NCI-H2196 (cell line): ENCODE data around the gene KRTAP5-5.
"Not testable (repeated sequence)": the region's sequence is repeated elsewhere in the genome, so short reads cannot be mapped to it uniquely, and the experiment has no call there.

ENCODE experiments used
- DNase-seq: peaks from one replicate; lab custom pipeline; 2025; ENCODE audit not compliant: unreplicated experiment; lab: John Stamatoyannopoulos, UW

The KRTAP5-5 gene, protein sequence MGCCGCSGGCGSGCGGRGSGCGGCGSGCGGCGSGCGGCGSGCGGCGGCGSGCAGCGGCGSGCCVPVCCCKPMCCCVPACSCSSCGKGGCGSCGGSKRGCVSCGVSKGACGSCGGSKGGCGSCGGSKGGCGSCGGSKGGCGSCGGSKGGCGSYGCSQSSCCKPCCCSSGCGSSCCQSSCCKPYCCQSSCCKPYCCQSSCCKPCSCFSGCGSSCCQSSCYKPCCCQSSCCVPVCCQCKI

DNA sequence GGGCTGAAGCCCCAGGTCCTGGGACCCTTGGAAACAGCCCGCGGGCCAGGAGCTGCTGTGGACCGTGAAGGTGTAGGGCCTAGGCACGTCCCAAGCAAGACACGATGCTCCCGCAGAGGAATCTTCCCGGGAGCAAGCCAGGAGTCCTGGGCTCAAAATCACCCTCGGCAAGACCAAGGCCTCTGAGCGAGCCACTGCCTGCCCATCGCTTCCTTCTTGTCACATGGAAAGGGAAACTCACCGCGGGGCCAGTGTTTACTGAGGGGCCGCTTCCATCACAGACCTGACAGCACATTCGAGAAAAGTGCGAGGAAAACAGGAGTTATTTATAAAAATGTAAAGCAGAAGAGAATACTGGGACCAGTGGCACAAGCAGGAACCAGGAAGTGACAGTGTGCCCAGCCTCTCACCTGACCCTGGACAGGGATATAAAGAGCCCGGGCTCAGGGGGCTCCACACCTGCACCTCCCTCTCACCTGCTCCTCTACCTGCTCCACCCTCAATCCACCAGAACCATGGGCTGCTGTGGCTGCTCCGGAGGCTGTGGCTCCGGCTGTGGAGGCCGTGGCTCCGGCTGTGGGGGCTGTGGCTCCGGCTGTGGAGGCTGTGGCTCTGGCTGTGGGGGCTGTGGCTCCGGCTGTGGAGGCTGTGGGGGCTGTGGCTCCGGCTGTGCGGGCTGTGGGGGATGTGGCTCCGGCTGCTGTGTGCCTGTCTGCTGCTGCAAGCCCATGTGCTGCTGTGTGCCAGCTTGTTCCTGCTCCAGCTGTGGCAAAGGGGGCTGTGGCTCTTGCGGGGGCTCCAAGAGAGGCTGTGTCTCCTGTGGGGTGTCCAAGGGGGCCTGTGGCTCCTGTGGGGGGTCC lies at the start of gene KRTAP5-5:
TSS of gene KRTAP5-5 (plus strand) at position 450 of the 860 bp plus-strand sequence. CDS start at position 516, 66 bp downstream.
- DNase-seq, result no peak

DNA sequence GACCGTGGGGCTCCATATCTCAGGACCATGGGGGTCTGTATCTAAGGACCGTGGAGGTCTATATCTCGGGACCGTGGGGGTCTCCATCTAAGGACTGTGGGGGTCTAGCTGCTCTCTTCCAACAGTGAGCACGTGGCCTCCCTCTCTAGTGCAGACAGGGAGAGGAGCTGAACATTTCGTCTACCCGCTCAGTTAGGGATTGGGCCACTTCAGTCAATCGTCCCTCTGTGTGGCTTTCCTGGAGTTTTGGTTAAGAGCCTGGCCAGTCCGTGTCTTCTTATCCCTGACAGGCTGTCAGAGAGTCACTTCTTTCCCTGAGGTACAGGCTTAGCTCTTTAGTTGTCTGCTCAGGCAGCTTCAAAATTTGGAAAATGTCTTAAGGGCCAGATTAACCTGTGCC lies 47.6 kb upstream of the KRTAP5-5 start:
- DNase-seq, result no peak

DNA sequence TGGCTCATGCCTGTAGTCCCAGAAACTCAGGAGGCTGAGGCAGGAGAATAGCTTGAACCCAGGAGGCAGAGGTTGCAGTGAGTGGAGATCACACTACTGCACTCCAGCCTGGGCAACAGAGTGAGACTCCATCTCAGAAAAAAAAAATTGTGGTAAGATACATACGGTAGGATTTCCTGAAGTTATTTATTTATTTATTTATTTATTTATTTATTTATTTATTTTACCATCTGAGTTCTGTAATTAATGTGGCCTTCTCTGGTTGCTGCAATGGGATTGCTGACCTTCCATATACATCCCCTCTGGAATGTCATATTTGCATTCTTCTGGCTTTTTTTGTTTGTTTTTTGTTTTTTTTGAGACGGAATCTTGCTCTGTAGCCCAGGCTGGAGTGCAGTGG lies 46.7 kb upstream of the KRTAP5-5 start:
- not testable (repeated sequence) for DNase-seq

DNA sequence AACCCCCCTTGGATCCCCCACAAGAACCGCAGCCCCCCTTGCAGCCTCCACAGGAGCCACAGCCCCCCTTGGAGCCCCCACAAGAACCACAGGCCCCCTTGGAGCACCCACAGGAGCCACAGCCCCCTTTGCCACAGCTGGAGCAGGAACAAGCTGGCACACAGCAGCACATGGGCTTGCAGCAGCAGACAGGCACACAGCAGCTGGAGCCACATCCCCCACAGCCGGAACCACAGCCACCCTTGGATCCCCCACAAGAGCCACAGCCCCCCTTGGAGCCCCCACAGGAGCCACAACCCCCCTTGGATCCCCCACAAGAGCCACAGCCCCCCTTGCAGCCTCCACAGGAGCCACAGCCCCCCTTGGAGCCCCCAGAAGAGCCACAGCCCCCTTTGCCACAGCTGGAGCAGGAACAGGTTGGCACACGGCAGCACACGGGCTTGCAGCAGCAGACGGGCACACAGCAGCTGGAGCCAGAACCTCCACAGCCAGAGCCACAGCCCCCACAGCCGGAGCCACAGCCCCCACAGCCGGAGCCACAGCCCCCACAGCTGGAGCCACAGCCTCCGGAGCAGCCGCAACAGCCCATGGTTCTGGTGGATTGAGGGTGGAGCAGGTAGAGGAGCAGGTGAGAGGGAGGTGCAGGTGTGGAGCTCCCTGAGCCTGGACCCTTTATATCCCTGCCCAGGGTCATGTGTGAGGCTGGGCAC lies 44.8 kb upstream of the KRTAP5-5 start, which contains the start of gene KRTAP5-1:
TSS of gene KRTAP5-1 (minus strand) at position 623 of the 710 bp plus-strand sequence. CDS start at position 589, 34 bp downstream.
- not testable (repeated sequence) for DNase-seq

DNA sequence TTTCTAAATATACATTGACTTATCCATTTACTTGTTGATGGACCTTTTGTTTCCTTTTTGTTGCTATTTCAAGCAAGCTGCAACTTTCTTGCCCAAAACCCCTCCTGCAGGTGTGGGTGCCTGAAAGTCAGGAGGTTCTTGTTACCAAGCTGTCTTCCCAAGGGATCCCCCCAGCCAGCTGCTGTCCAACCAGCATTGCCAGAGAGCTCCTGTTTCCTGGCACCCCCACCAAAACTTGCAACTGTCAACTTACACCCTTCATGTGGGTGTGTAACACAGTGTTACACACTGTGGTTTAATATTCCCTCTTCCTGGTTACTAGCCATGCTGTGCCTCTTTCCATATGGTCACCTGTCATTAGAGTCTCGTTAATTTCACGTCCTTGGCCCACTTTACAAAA lies 42.9 kb upstream of the KRTAP5-5 start:
- DNase-seq, result no peak

DNA sequence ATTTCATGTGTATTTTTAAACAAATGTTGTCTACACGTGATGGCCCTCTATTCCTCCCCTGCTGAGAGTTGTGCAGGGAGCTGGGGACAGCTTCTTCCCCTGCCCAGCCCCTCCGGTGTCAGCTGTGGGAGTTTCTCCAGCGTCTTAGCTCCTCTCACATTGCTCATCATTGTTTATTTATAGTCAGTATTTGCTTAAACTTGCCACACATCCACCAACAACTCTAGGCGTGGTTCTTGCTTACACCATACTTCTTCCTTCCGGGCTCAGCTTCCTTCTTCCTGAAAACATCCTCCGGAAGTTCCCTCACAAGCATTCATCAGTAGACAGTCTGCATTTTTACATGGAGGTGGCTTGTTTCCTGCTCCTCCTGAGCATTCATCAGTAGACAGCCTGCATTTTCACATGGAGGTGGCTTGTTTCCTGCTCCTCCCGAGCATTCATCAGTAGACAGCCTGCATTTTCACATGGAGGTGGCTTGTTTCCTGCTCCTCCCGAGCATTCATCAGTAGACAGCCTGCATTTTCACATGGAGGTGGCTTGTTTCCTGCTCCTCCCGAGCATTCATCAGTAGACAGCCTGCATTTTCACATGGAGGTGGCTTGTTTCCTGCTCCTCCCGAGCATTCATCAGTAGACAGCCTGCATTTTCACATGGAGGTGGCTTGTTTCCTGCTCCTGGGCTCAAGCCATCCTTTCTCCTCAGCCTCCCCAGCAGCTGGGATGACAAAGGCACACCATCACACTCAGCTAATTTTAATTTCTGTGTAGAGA lies 40.2 kb upstream of the KRTAP5-5 start:
- not testable (repeated sequence) for DNase-seq

DNA sequence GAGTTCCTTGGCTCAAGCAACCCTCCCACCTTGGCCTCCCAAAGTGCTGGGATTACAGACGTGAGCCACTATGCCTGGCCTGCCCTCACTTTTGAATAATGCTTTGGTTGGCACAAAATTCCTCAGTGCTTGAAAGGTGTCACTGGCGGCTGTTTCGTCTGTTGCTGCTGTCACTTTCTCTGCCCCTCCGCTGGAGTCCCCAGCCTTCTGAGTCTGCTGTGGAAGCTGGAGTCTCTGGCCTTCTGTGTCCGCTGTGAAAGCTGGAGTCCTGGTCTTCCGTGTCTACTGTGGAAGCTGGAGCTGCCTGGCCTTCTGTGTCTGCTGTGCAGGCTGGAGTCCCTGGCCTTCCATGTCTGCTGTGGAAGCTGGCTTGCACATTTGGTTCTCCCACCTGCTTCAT lies 39.6 kb upstream of the KRTAP5-5 start:
- DNase-seq, result no peak

DNA sequence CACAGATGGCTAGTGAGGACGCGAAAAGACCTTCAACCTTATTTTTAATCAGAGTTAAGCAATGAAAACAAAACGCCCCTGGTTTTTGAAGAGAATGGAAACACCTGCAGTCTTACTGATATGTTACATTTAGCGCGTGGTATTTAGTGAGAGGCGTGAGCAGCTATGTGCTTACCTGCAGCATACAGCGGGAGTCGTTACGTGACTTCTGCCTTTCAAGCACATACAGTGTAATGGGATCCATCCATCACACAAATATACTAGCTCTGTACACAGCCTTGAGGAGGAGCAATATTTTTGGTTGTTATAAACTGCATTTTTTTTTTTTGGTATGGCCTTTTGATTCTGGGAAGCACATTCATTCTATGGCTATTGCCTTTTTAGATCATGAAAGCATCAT lies 36.9 kb upstream of the KRTAP5-5 start:
- DNase-seq, result no peak

DNA sequence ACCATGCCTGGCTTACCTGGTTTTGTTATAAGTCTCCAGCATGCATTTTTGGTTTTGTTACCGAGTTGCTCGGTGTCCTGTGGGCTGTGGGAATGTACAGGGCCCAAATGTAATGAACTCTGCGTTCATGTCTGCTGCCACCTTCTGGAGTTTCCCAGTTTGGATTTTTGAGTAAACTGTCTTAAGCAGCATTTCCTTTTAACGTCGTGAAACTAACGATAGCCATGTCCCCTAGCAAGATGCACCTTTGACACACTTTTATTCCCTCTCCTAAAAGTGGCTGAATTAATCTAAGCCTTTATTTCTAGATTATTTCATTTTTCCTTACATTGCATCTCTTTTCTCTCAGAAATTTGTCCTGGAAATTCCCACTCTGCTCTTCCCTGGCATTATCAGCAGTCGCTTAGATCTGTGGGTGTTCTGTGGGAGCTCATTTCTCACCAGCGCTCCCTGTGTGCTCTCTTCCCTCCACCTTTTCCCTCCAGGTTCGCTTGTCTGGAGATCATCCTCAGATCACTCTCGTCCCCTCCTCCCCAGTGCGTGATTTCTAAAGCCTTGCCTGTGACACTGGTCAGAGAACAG lies 33.5 kb upstream of the KRTAP5-5 start:
- DNase-seq, result not testable (repeated sequence)

DNA sequence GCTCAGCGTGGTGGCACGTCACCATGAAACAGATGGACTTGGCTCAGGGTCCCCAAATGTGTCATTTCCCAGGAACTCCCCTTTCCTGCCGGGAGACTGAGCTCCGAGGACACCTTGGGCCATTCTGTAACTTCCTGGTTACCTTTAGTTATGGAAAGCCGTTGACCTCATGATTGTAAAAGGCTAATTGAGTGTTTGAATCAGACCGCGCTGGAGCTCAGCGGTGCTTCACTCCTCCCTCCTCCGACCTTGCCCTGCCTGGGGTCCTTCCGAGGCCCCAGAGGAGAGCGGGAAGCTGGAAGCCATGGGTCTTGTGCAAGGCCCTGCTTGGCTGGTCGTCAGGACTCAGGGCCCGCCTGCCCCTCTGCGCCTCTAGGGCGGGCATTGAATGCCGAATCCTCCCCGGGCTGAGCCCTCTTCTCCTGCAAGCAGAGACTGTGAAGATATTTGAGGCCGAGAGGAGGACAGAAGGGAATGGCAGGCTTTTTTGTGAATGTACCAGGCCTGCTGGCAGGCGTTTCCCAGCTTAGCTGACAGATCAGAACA lies 32.9 kb upstream of the KRTAP5-5 start:
- DNase-seq, result not testable (repeated sequence)

DNA sequence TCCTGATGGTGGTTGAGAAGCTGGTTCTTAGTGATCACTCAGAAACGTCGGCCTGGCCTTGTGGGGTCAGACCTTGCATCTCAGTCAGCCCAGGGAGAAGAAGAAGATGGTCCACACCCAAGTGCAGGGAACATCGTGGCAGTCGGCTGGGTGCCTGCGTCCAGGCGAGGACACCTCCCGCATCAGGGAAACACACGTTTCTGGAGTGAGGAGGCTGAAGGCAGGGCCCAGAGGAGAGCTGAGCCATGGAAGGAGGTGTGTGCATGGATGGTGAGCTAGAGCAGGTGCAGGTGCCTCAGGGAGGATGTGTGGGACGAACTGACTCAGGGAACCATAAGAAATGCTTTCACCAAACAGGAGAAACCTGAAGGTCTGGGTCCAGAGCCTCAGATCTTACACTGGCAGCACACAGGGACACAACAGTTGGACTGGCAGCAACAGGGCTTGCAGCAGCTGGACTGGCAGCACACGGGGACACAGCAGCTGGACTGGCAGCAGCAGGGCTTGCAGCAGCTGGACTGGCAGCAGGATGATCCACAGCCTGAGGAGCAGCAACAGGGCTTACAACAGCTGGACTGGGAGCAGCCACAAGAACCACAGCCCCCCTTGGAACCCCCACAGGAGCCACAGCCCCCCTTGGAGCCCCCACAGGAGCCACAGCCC lies 32.1 kb upstream of the KRTAP5-5 start:
- no peak for DNase-seq

DNA sequence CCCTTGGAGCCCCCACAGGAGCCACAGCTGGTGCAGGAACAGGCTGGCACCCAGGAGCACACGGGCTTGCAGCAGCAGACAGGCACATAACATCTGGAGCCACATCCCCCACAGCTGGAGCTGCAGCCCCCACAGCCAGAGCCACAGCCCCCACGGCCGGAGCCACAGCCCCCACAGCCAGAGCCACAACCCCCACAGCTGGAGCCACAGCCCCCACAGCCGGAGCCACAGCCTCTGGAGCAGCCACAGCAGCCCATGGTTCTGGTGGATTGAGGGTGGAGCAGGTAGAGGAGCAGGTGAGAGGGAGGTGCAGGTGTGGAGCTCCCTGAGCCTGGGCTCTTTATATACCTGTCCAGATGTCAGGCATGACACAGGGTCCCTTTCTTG lies 31.6 kb upstream of the KRTAP5-5 start, which contains the start of gene KRTAP5-2:
TSS of gene KRTAP5-2 (minus strand) at position 301 of the 387 bp plus-strand sequence. CDS start at position 257, 44 bp downstream.
- no peak for DNase-seq

DNA sequence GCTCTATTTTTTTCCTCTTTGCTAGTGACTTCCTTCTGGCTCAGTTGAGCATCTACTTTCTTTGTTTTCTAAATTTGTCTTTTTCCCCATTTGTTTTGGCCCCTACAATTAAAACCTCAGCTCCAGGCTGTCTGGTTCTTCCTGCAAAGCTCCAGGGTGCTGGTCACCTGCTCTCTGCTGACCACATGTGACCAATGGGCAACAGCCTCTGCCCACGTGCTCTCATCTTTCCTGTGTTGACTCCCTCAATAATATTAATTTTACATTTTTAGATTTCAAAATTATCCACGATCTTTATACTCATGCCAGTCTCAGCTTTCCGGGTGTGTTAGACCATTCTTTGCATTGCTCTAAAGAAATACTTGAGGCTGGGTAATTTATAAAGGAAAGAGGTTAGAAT lies 31.2 kb upstream of the KRTAP5-5 start:
- not testable (repeated sequence) for DNase-seq

DNA sequence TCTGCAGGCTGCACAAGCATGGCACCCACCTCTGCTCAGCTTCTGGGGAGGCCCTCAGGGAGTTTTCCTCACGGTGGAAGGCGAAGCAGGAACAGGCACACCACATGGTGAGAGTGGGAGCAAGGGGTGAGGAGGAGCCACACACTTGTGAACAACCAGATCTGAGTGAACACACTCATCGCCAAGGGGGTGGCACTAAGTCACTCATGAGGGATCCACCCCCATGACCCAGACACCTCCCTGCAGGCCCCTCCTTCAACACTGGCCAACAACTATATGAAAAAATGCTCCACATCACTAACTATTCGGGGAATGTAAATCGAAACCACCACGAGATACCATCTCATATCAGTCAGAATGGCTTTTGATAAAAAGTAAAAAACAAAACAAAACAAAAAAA lies 30.8 kb upstream of the KRTAP5-5 start:
- no peak for DNase-seq

DNA sequence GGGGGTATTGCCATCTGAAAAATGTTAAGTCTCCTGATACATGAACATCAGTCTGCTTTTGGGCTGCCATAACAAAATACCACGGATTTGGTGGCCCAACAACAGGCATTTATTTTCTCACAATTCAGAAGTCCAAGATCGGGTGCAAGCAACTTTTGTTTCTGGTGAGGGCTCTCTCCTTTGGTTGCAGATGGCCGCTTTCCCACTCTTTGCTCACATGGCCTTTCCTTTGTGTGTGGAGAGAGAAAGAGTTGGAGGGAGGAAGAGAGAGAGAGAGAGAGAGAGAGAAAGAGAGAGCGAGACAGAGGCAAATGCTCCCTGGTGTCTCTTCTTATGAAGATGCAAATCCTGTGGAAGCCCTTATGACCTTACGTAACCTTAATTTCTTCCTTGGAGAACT lies 28.9 kb upstream of the KRTAP5-5 start:
- DNase-seq, result no peak

DNA sequence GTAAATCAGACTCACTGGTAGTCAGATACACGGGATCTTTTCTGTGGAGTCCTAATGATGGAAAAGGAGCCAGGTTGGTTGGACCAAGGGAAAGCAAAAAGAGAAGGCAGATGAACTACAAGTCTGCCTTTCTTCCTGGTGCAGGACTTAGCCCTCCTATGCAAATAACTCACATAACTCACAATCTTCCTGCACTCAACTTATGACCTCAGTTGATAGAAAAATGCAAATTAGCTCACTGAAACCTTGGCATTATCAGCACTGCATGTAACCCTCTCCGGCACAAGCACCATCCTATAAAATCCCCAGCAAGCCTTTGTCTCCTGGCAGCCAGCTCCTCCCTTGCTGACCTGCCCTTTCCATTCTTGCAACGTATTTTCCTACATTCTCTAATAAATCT lies 27.9 kb upstream of the KRTAP5-5 start:
- not testable (repeated sequence) for DNase-seq

DNA sequence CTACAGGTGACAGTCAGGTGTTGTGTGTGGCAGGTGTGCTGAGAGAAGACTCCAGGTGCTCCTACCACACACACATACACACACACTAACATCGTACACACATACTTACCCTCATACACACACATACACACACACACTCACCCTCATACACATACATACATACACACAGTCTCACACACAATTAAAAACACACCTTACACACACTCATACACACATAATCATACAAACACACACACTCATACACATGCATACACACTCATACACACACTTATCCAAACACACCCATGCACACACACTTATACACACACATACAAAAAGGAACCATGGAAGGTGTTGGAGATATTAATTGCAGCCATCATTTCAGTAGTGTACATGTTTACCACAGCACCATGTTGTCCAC lies 25.9 kb upstream of the KRTAP5-5 start:
- DNase-seq, result no peak

DNA sequence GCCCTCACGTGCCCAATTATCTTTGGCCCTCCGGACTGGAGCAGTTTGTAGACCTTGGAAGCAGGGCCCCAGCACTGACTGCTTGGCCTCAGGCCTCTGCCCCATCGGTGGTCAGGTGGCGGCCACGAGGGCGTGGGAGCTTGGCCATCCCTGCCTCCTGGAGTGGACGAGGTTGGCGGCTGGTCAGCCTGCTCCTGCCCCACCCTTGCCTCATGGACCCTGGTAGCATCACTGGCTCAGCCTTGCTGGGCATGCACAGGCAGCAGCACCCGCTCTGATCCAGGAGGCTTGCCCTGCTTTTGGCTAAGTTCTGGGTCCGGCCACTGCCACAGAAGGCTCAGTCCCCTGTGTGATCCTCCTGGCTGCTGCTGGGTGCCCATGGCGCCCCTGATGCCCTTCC lies 25.4 kb upstream of the KRTAP5-5 start:
- DNase-seq, result no peak

DNA sequence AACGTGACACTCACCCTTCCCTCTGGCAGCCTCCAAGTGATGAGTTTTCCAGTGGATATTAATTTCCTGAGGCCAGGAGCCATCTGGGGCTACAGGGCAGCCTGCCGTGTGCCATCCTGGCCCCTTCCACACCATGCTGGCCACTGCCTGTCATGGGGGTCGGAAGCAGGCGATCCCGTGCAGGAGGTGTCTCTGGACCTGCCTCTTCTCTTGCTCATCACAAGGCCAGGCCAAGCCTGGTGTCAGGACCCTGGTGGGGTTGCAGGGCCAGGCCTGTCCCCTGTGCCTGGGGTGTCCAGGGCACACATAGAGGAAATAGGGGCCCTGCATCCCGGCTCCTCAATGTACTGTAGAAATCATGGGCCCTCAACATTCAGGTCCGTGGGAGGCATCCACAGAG lies 24.9 kb upstream of the KRTAP5-5 start:
- no peak for DNase-seq

DNA sequence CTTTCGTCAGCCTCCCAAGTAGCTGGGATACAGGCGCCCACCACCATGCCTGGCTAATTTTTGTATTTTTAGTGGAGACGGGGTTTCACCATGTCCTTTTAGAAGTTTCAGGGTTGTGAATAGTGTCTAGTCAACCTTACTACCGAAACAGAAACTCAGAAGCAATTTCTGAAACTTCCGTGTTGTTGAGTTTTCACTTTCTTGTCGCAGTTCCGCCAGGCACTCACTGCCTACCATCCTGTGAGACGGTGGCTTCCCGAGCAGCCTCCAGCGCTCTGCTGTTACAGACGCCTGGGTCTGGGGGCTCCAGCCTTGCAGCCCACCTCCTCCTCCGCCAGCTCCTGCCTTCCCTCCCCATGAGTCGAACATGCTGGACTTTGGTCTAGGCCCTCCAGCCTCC lies 23.7 kb upstream of the KRTAP5-5 start:
- not testable (repeated sequence) for DNase-seq
